Panc1 (cell line): ENCODE measurements around the gene UNC5B. TPM values are rescaled to one million over a fixed set of nuclear protein-coding genes. Genes with fewer than 3 reads are reported as not detected.

ENCODE experiments used
- ATAC-seq: fragments of 200-7000 bp; cut with Tn5 transposase; 2 replicates; pipeline ENCODE4 v1.9.1; 2020; ENCODE audit warnings: mild to moderate bottlenecking, moderate library complexity
- BruUV-seq: library from RNA; stranded (reverse); fragments of 400-500 nt; replicated peaks from 2 replicates; lab custom pipeline; 2021; lab: Mats Ljungman, UMichigan
- CTCF ChIA-PET: fragments of 300-600 bp; sonication (Branson Sonifier 250); formaldehyde crosslinking; loops from one replicate; lab custom pipeline; 2022; ENCODE audit warnings: antibody characterized with exemption; lab: Charles Lee
- POLR2A ChIA-PET: fragments of 300-600 bp; sonication (Branson Sonifier 250); formaldehyde crosslinking; loops from one replicate; lab custom pipeline; 2022; ENCODE audit warnings: antibody characterized with exemption; lab: Charles Lee
- DNase-seq: peaks from one replicate; pipeline ENCODE4 v3.0.0-alpha.2; 2010; ENCODE audit warnings: low read depth, low spot score
- H3K27ac ChIP-seq: 2 replicates; pipeline ENCODE4 v1.5.1; 2011; ENCODE audit warnings: mild to moderate bottlenecking, low read length, inconsistent platforms
- H3K27me3 ChIP-seq: fragments of 200-500 bp; sonication (Bioruptor generic); 2 replicates; pipeline ENCODE4 v1.6.0; 2014; ENCODE audit warnings: low read length, inconsistent platforms; ENCODE audit not compliant: control insufficient read depth, insufficient read depth
- H3K36me3 ChIP-seq: fragments of 200-500 bp; sonication (Bioruptor generic); 2 replicates; pipeline ENCODE4 v1.5.1; 2014; ENCODE audit warnings: inconsistent platforms, mild to moderate bottlenecking, low read length, moderate library complexity; ENCODE audit not compliant: control insufficient read depth, insufficient read depth
- H3K4me1 ChIP-seq: 2 replicates; pipeline ENCODE4 v1.5.1; 2011; ENCODE audit warnings: inconsistent platforms, mild to moderate bottlenecking, low read length, moderate library complexity; ENCODE audit not compliant: control insufficient read depth, insufficient read depth
- H3K4me3 ChIP-seq, 2 experiments: 2 replicates each; pipeline ENCODE4 v1.5.1; 2011 to 2012; ENCODE audit warnings: low read depth in 2 of 2, low read length in 2 of 2, mild to moderate bottlenecking in 2 of 2, inconsistent platforms in 1 of 2, moderate library complexity in 1 of 2
- H3K9me3 ChIP-seq: fragments of 200-500 bp; sonication (Bioruptor generic); 2 replicates; pipeline ENCODE4 v1.5.1; 2014; ENCODE audit warnings: low read depth, mild to moderate bottlenecking, inconsistent platforms, low read length, moderate library complexity; ENCODE audit not compliant: control insufficient read depth, insufficient read depth
- CTCF ChIP-seq: fragments of 450-650 bp; IDR thresholded peaks from 2 replicates; pipeline ENCODE4 v1.5.1; 2017; ENCODE audit warnings: mild to moderate bottlenecking
- POLR2AphosphoS5 ChIP-seq: IDR thresholded peaks from 2 replicates; pipeline ENCODE4 v1.6.1; 2012; ENCODE audit warnings: mild to moderate bottlenecking, low read depth, low read length, moderate library complexity
- SIN3A ChIP-seq: IDR thresholded peaks from 2 replicates; pipeline ENCODE4 v1.6.1; 2012; ENCODE audit warnings: low read depth, mild to moderate bottlenecking, low read length, moderate library complexity, borderline replicate concordance; ENCODE audit not compliant: insufficient read depth
- TCF7L2 ChIP-seq: IDR thresholded peaks from 2 replicates; pipeline ENCODE4 v1.6.1; 2011; ENCODE audit warnings: mild to moderate bottlenecking, low read depth, low read length, inconsistent platforms
- in situ Hi-C: cut with HindIII; loops from 2 replicates; pipeline ENCODE4 v1.10.0; 2016; ENCODE audit warnings: low sequenced_read_pairs, low pct_unique_long_range_greater_than_20kb
- intact Hi-C: fragments of 100-400 bp; cut with micrococcal nuclease; formaldehyde crosslinking; loops from one replicate; pipeline ENCODE4 v1.10.0; 2022; ENCODE audit not compliant: unreplicated experiment
- total RNA-seq: library from RNA; stranded (reverse); gene quantifications from one replicate; pipeline ENCODE4 v1.2.1, GENCODE V29; 2021; ENCODE audit not compliant: unreplicated experiment
- TF ChIP-seq, protein P1 (sequence below), 2 experiments: IDR thresholded peaks; 2 replicates each; pipeline ENCODE4 v1.6.1; 2011 to 2012; ENCODE audit warnings: low read depth in 2 of 2, control low read depth in 1 of 2, low read length in 1 of 2, mild to moderate bottlenecking in 1 of 2, moderate library complexity in 1 of 2; ENCODE audit not compliant: insufficient read depth in 1 of 2

Gene UNC5B
- total RNA-seq, 1 experiment from 2014 or later, result 1.1 TPM

DNA sequence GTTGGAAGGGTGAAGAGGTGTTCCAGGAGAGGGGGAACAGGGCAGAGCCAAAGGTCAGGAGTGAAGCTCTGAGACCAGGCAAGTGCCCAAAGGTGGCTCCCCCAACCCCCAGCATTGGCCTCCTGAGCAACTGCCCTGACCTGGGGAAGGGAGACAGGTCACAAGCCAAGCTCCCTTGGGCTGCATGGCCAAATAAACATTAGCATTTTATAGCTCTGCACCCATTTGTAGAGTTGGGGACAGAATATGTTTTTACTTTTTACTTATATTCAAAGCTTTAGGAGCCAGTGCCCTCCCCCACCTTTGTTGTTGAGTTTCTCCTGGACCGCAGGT lies 4.0 kb downstream of the UNC5B start:
- H3K9me3 ChIP-seq, result no peaks in the 10 kb centered on the region
- peaks cover 19% of the 10 kb centered on the region for H3K4me1 ChIP-seq
- H3K27me3 ChIP-seq, result peaks cover 23% of the 10 kb centered on the region
- no peak overlapping the region for H3K4me3 ChIP-seq
- H3K27ac ChIP-seq, result no peak overlapping the region
- ChIA-PET CTCF (interaction anchor here (0.5 kb wide), 1 partner anchor 700 kb away, joined by 5 read pairs; no protein-coding TSS in a partner anchor), POLR2A (no interaction called here)
- no TSS peak for BruUV-seq
- ATAC-seq (no peak), DNase-seq (no peak)
- TF ChIP-seq CTCF (no peak), SIN3A (no peak), POLR2AphosphoS5 (no peak), TCF7L2 (no peak)
- TF ChIP-seq, protein P1, sequence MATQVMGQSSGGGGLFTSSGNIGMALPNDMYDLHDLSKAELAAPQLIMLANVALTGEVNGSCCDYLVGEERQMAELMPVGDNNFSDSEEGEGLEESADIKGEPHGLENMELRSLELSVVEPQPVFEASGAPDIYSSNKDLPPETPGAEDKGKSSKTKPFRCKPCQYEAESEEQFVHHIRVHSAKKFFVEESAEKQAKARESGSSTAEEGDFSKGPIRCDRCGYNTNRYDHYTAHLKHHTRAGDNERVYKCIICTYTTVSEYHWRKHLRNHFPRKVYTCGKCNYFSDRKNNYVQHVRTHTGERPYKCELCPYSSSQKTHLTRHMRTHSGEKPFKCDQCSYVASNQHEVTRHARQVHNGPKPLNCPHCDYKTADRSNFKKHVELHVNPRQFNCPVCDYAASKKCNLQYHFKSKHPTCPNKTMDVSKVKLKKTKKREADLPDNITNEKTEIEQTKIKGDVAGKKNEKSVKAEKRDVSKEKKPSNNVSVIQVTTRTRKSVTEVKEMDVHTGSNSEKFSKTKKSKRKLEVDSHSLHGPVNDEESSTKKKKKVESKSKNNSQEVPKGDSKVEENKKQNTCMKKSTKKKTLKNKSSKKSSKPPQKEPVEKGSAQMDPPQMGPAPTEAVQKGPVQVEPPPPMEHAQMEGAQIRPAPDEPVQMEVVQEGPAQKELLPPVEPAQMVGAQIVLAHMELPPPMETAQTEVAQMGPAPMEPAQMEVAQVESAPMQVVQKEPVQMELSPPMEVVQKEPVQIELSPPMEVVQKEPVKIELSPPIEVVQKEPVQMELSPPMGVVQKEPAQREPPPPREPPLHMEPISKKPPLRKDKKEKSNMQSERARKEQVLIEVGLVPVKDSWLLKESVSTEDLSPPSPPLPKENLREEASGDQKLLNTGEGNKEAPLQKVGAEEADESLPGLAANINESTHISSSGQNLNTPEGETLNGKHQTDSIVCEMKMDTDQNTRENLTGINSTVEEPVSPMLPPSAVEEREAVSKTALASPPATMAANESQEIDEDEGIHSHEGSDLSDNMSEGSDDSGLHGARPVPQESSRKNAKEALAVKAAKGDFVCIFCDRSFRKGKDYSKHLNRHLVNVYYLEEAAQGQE (IDR thresholded peaks at IDR 0.05; ENCODE audit: insufficient read depth in 1 of 2, low read depth in 2 of 2, low read length in 1 of 2), result no peak
- peaks cover 4% of the 10 kb centered on the region; the same call in 1 of the 2 replicates for H3K36me3 ChIP-seq
- in situ Hi-C loops, result no loop called here
- intact Hi-C loops, result no loop called here

DNA sequence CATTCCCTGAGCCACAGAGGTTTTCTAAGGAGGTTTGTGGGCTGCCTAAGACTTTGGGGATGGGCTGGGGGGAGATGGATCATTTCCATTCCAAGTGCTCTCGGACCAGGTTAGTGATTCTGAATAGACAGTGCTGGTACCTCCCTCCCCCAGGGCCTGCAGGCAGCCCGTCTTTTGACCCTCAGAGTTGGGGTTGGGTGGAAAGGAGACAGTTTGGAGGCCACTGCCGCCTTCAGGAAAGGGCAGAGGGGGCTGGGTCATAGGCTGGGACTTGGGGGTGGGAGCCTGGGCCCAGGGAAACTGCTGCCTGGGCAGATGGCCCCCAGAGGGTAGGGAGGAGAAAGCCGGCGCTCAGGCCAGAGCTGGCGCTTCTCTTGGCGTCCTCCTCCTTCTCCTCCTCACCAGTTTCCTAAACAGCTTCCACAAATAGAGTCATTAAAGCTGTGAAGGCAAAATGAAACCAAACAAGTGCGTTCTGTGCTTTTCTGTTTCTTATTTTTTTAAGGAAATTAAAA lies 4.4 kb downstream of the UNC5B start:
- Histone ChIP-seq H3K27me3 (peaks cover 18% of the 10 kb centered on the region), H3K9me3 (no peaks in the 10 kb centered on the region), H3K27ac (no peak overlapping the region), H3K4me1 (peaks cover 17% of the 10 kb centered on the region), H3K4me3 (peak overlapping the region; percentile 39 to 55), H3K36me3 (peaks cover 4% of the 10 kb centered on the region; the same call in 1 of the 2 replicates)
- ATAC-seq, result no peak
- no TSS peak for BruUV-seq
- intact Hi-C loops, result no loop called here
- ChIA-PET POLR2A (no interaction called here), CTCF (interaction anchor here (0.5 kb wide), 2 partner anchors 41 to 699 kb away, joined by 5 to 7 read pairs; no protein-coding TSS in a partner anchor)
- TF ChIP-seq TCF7L2 (no peak), POLR2AphosphoS5 (no peak), CTCF (no peak), SIN3A (no peak)
- TF ChIP-seq, protein P1 (IDR thresholded peaks at IDR 0.05; ENCODE audit: insufficient read depth in 1 of 2, low read depth in 2 of 2, low read length in 1 of 2), result no peak
- in situ Hi-C loops, result no loop called here
- DNase-seq, result no peak
